HEK293T (cell line): ENCODE measurements around the gene PYGO2.

ENCODE experiments used
- CTCF ChIA-PET: fragments of 350-600 bp; formaldehyde crosslinking; extraction: SDS; loops from one replicate; lab custom pipeline; 2021; ENCODE audit warnings: antibody characterized with exemption, inconsistent platforms; lab: Yijun Ruan, JAX
- POLR2A ChIA-PET: fragments of 350-600 bp; formaldehyde crosslinking; extraction: SDS; loops from one replicate; lab custom pipeline; 2020; ENCODE audit warnings: antibody characterized with exemption, inconsistent platforms; lab: Yijun Ruan, JAX
- DNase-seq: peaks from one replicate; pipeline ENCODE4 v3.0.0; 2012; ENCODE audit warnings: mixed read lengths; ENCODE audit errors: extremely low spot score
- ARNT ChIP-seq: fragments of 450-650 bp; IDR thresholded peaks from 2 replicates; pipeline ENCODE4 v1.6.1; 2017; ENCODE audit warnings: mild to moderate bottlenecking
- BHLHE40 ChIP-seq: fragments of 450-650 bp; IDR thresholded peaks from 2 replicates; pipeline ENCODE4 v1.6.1; 2016; ENCODE audit warnings: mild to moderate bottlenecking, moderate library complexity, borderline replicate concordance
- CTBP1 ChIP-seq: fragments of 450-650 bp; IDR thresholded peaks from 2 replicates; pipeline ENCODE4 v1.6.1; 2016; ENCODE audit warnings: borderline replicate concordance
- ELF4 ChIP-seq: fragments of 450-650 bp; IDR thresholded peaks from 2 replicates; pipeline ENCODE4 v1.6.1; 2017; ENCODE audit warnings: antibody characterized with exemption
- FOXA1 ChIP-seq: fragments of 450-650 bp; IDR thresholded peaks from 2 replicates; pipeline ENCODE4 v1.6.1; 2016; ENCODE audit warnings: mild to moderate bottlenecking
- FOXK2 ChIP-seq: fragments of 450-650 bp; IDR thresholded peaks from 2 replicates; pipeline ENCODE4 v1.6.1; 2016; ENCODE audit warnings: mild to moderate bottlenecking
- FOXM1 ChIP-seq: fragments of 450-650 bp; IDR thresholded peaks from 2 replicates; pipeline ENCODE4 v1.6.1; 2017; ENCODE audit warnings: mild to moderate bottlenecking, borderline replicate concordance
- HDGF ChIP-seq: fragments of 450-650 bp; IDR thresholded peaks from 2 replicates; pipeline ENCODE4 v1.6.1; 2017; ENCODE audit warnings: antibody characterized with exemption, borderline replicate concordance
- L3MBTL2 ChIP-seq: fragments of 450-650 bp; conservative IDR thresholded peaks from 2 replicates; pipeline ENCODE4 v1.6.1; 2016; ENCODE audit warnings: mild to moderate bottlenecking
- LEF1 ChIP-seq: fragments of 450-650 bp; IDR thresholded peaks from 2 replicates; pipeline ENCODE4 v1.6.1; 2017; ENCODE audit warnings: mild to moderate bottlenecking, borderline replicate concordance
- NFRKB ChIP-seq: fragments of 450-650 bp; IDR thresholded peaks from 2 replicates; pipeline ENCODE4 v1.6.1; 2016; ENCODE audit warnings: mild to moderate bottlenecking, moderate library complexity
- PKNOX1 ChIP-seq: fragments of 450-650 bp; IDR thresholded peaks from 2 replicates; pipeline ENCODE4 v1.6.1; 2016
- SP1 ChIP-seq: fragments of 450-650 bp; IDR thresholded peaks from 2 replicates; pipeline ENCODE4 v1.6.1; 2017
- SUZ12 ChIP-seq: fragments of 450-650 bp; IDR thresholded peaks from 2 replicates; pipeline ENCODE4 v1.6.1; 2016; ENCODE audit warnings: mild to moderate bottlenecking
- TARDBP ChIP-seq: fragments of 450-650 bp; IDR thresholded peaks from 2 replicates; pipeline ENCODE4 v1.6.1; 2016
- ZNF384 ChIP-seq: fragments of 450-650 bp; IDR thresholded peaks from 2 replicates; pipeline ENCODE4 v1.6.1; 2016

The PYGO2 gene

GRCh38 chr1:154967331-154967950 lies 5.9 kb upstream of the PYGO2 start:
- DNase-seq, result no peak
- ChIA-PET CTCF (interaction anchor here (1.1 kb wide), 1 partner anchor 32 kb away, joined by 4 read pairs; no protein-coding TSS in a partner anchor), POLR2A (no interaction called here)
- TF ChIP-seq FOXM1 (no peak), SUZ12 (no peak), LEF1 (no peak), ZNF384 (no peak), NFRKB (no peak), BHLHE40 (no peak), TARDBP (no peak), CTBP1 (no peak), SP1 (no peak), PKNOX1 (no peak), FOXA1 (no peak), FOXK2 (no peak), L3MBTL2 (no peak), ARNT (no peak), HDGF (no peak), ELF4 (no peak)

GRCh38 chr1:154966111-154966510 lies 4.5 kb upstream of the PYGO2 start:
- TF ChIP-seq FOXM1 (no peak), ELF4 (no peak), L3MBTL2 (no peak), TARDBP (no peak), ZNF384 (no peak), BHLHE40 (no peak), LEF1 (no peak), FOXA1 (no peak), PKNOX1 (no peak), ARNT (no peak), SUZ12 (no peak), HDGF (no peak), CTBP1 (no peak), NFRKB (no peak), SP1 (no peak), FOXK2 (no peak)
- ChIA-PET CTCF (interaction anchor here (1.1 kb wide), 1 partner anchor 33 kb away, joined by 4 read pairs; no protein-coding TSS in a partner anchor), POLR2A (interaction anchor here (0.6 to 1.4 kb wide), 3 partner anchors 14 to 34 kb away, joined by 3 read pairs; no protein-coding TSS in a partner anchor)
- no peak for DNase-seq

- ChIA-PET CTCF (interaction anchor here (0.6 kb wide), 1 partner anchor 1321 kb away, joined by 3 read pairs; no protein-coding TSS in a partner anchor), POLR2A (interaction anchor here (0.6 to 4.8 kb wide), 7 partner anchors 8 to 39 kb away, joined by 3 to 59 read pairs (median 3); partner anchors contain the start of genes CKS1B, FLAD1, PBXIP1 and SHC1)
- DNase-seq, result no peak
- no peak for TF ChIP-seq L3MBTL2
- TF ChIP-seq FOXM1, result no peak
- no peak for TF ChIP-seq FOXK2
- no peak for TF ChIP-seq ELF4
- TF ChIP-seq SUZ12, result no peak
- no peak for TF ChIP-seq SP1
- no peak for TF ChIP-seq NFRKB
- no peak for TF ChIP-seq LEF1
- TF ChIP-seq CTBP1, result no peak
- no peak for TF ChIP-seq ARNT
- TF ChIP-seq TARDBP, result no peak
- TF ChIP-seq BHLHE40, result no peak
- no peak for TF ChIP-seq FOXA1
- TF ChIP-seq ZNF384, result no peak
Observed at GRCh38 chr1:154964359-154964758, 2.8 kb upstream of the PYGO2 start.

GRCh38 chr1:154963643-154964042 lies 2.1 kb upstream of the PYGO2 start:
- TF ChIP-seq SUZ12 (no peak), TARDBP (no peak), SP1 (no peak), NFRKB (no peak), PKNOX1 (no peak), ELF4 (no peak), ARNT (no peak), ZNF384 (no peak), L3MBTL2 (no peak), LEF1 (no peak), FOXA1 (no peak), FOXK2 (no peak), BHLHE40 (no peak), CTBP1 (no peak), FOXM1 (no peak), HDGF (no peak)
- ChIA-PET POLR2A (interaction anchor here (1.5 to 4.8 kb wide), 3 partner anchors 9 to 36 kb away, joined by 3 to 59 read pairs (median 21); partner anchors contain the start of genes CKS1B and SHC1), CTCF (interaction anchor here (0.6 to 1.3 kb wide), 2 partner anchors 35 to 57 kb away, joined by 4 read pairs; no protein-coding TSS in a partner anchor)
- no peak for DNase-seq

- POLR2A ChIA-PET, result interaction anchor here (0.6 to 4.8 kb wide), 5 partner anchors 9 to 41 kb away, joined by 3 to 59 read pairs (median 5); partner anchors contain the start of genes CKS1B, FLAD1 and SHC1
- TF ChIP-seq FOXM1 (no peak), FOXA1 (no peak), CTBP1 (no peak), TARDBP (no peak), FOXK2 (no peak), BHLHE40 (no peak), L3MBTL2 (no peak), ELF4 (no peak), SUZ12 (no peak), PKNOX1 (no peak), NFRKB (no peak), ARNT (no peak), ZNF384 (no peak), HDGF (no peak), SP1 (no peak), LEF1 (no peak)
- CTCF ChIA-PET, result interaction anchor here (0.6 to 1.6 kb wide), 4 partner anchors 8 to 98 kb away, joined by 3 to 4 read pairs (median 4); partner anchors contain the start of gene SHC1
- no peak for DNase-seq
Observed at GRCh38 chr1:154962795-154963330, 1.3 kb upstream of the PYGO2 start.
